ENCODE measurements around the gene PSMB9.

Gene PSMB9

DNA sequence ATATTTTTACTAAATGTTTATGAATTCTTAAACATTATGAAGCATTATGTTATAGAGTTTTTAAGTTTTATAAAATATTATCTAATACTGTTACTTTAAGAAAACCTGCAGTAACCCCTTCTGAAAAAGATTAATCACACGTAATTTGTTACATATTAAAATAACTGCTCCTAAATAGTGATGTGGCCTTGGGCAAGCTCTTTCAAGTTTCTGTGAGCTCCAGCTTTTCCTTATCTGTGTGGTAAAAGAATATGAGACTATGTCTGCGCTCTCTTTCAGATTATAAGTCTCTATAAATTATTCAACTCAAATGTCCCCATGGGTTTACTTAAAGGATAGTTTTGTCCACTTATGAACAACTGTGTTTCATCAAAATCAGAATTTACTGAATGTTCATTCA, 54.9 kb downstream of the PSMB9 start:
- in situ Hi-C loops (cut with MboI; ENCODE audit: low pct_unique_long_range_greater_than_20kb, low sequenced_read_pairs, unreplicated experiment), result no loop called here
- no peak for DNase-seq (ENCODE audit: low spot score)
- TF ChIP-seq, protein P1, sequence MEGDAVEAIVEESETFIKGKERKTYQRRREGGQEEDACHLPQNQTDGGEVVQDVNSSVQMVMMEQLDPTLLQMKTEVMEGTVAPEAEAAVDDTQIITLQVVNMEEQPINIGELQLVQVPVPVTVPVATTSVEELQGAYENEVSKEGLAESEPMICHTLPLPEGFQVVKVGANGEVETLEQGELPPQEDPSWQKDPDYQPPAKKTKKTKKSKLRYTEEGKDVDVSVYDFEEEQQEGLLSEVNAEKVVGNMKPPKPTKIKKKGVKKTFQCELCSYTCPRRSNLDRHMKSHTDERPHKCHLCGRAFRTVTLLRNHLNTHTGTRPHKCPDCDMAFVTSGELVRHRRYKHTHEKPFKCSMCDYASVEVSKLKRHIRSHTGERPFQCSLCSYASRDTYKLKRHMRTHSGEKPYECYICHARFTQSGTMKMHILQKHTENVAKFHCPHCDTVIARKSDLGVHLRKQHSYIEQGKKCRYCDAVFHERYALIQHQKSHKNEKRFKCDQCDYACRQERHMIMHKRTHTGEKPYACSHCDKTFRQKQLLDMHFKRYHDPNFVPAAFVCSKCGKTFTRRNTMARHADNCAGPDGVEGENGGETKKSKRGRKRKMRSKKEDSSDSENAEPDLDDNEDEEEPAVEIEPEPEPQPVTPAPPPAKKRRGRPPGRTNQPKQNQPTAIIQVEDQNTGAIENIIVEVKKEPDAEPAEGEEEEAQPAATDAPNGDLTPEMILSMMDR (IDR thresholded peaks at IDR 0.05; ENCODE audit: extremely low read depth, insufficient read depth, missing control alignments), result no peak

Measured in GM13977 (cell line).